Peyer's patch (tissue), 4 donors: ENCODE measurements around the gene RMDN2. TPM values are rescaled to one million over a fixed set of nuclear protein-coding genes. Genes with fewer than 3 reads are reported as not detected.

Experiments
- DNase-seq, 3 donors: peaks; one replicate each; pipeline ENCODE4 v3.0.0-alpha.2; 2017 to 2019
- H3K27ac ChIP-seq, 4 donors: fragments of 200-600 bp; sonication (generic); one replicate each; pipeline ENCODE4 v1.5.1; 2016 to 2019
- H3K27me3 ChIP-seq, 2 donors: fragments of 200-600 bp; sonication (generic); one replicate each; pipeline ENCODE4 v1.5.1; 2019
- H3K36me3 ChIP-seq, 3 donors: fragments of 200-600 bp; sonication (generic); one replicate each; pipeline ENCODE4 v1.5.1; 2016 to 2019
- H3K4me1 ChIP-seq, 4 donors: fragments of 200-600 bp; sonication (generic); one replicate each; pipeline ENCODE4 v1.5.1; 2016 to 2019
- H3K4me3 ChIP-seq, 4 donors: fragments of 200-600 bp; sonication (generic); 1 replicate in 3 of 4; 2 replicates in 1 of 4; pipeline ENCODE4 v1.5.1; 2016 to 2019; ENCODE audit warnings: mild to moderate bottlenecking in 1 of 4
- H3K9me3 ChIP-seq, 4 donors: fragments of 200-600 bp; sonication (generic); one replicate each; pipeline ENCODE4 v1.5.1; 2016 to 2019; ENCODE audit warnings: mild to moderate bottlenecking in 1 of 4
- CTCF ChIP-seq, 6 experiments: fragments of 450-650 bp in 4 of 6; fragments of 200-600 bp in 2 of 6; sonication (generic) in 1 of 6; IDR thresholded peaks; one replicate each; pipeline ENCODE4 v1.5.1; 2017 to 2019; ENCODE audit warnings: antibody characterized with exemption in 6 of 6, mild to moderate bottlenecking in 3 of 6, moderate library complexity in 1 of 6
- POLR2A ChIP-seq, 2 donors: fragments of 450-650 bp; IDR thresholded peaks; one replicate each; pipeline ENCODE4 v1.5.1; 2017; ENCODE audit warnings: antibody characterized with exemption in 2 of 2, mild to moderate bottlenecking in 2 of 2, moderate library complexity in 2 of 2
- total RNA-seq, 4 donors: library from RNA; depleted of rRNA; stranded (reverse); fragments of >200 nt; gene quantifications; one replicate each; pipeline ENCODE4 v1.1.0, GENCODE V29; 2016

RMDN2 gene
- total RNA-seq, 4 donors from 2014 or later: 13.2 to 39.0 (median 30.9) TPM

- no peak overlapping the region for H3K4me3 ChIP-seq
- DNase-seq: no peak
- no peaks in the 10 kb centered on the region for H3K36me3 ChIP-seq
- H3K27me3 ChIP-seq: no peaks in the 10 kb centered on the region
- H3K4me1 ChIP-seq: peaks cover 0 to 5% (median 2%) of the 10 kb centered on the region in 4 donors
- H3K9me3 ChIP-seq: no peaks in the 10 kb centered on the region
- TF ChIP-seq POLR2A (IDR thresholded peaks at IDR 0.05) (no peak), CTCF (IDR thresholded peaks at IDR 0.05) (no peak)
- H3K27ac ChIP-seq: no peak overlapping the region
These were observed 110.9 kb downstream of the RMDN2 start for GRCh38 chr2:38035968-38036367.

- Histone ChIP-seq H3K9me3 (no peaks in the 10 kb centered on the region), H3K4me1 (peaks cover 0 to 5% (median 2%) of the 10 kb centered on the region in 4 donors), H3K27me3 (no peaks in the 10 kb centered on the region), H3K4me3 (no peak overlapping the region), H3K27ac (peak overlapping the region in 2 of 4 donors; percentile 16 to 54), H3K36me3 (no peaks in the 10 kb centered on the region)
- TF ChIP-seq CTCF (IDR thresholded peaks at IDR 0.05) (no peak), POLR2A (IDR thresholded peaks at IDR 0.05) (no peak)
- no peak for DNase-seq
These were observed 112.2 kb downstream of the RMDN2 start for GRCh38 chr2:38037325-38037724.

DNA sequence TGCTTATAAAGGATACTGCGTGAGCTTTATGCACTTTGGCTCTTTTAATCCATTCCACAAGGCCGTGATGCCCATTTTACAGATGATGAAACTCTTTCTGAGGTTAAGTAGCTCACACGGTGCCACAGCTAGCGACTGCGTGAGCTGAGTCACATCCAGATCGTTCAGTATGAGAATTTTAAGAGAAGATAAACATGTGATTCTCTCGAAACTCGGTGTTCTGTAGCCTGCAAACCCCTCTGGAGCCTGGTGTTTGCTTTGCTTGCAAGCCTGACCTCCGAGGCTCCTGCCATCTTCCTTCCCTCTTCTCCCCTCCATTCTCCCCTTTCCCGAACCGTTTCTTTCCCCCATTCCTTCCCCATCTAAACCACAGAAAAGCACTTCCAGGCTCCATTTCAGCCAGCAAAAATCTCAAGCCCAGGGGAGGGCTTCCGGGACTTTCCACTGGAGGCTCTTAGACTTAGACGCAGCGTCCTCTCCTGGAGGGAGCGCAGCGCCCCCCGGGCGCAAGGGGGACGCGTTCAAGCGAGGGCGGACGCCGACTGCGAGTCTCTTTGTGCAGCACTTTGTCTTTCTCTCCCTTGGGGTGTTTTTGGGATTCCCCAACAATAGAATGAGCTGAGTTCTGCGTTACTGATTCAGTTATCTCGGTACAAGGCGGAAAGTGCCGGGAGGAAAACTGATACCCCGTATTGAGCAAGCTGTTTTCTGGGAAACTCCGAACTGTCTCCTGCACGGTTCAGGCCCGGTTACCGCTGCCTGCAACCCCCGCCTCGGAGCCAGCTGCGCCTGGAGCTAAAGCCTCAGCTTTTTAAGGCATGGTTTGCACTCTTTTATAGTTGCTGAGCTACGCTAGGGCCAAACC is 112.9 kb downstream of the RMDN2 start:
- Histone ChIP-seq H3K4me1 (peaks cover 0 to 5% (median 2%) of the 10 kb centered on the region in 4 donors), H3K27me3 (no peaks in the 10 kb centered on the region), H3K4me3 (peak overlapping the region in 3 of 4 donors; percentile 19 to 30 (median 23)), H3K27ac (peak overlapping the region in 3 of 4 donors; percentile 8 to 54 (median 16)), H3K36me3 (no peaks in the 10 kb centered on the region), H3K9me3 (no peaks in the 10 kb centered on the region)
- TF ChIP-seq POLR2A (IDR thresholded peaks at IDR 0.05) (no peak), CTCF (IDR thresholded peaks at IDR 0.05) (no peak)
- no peak for DNase-seq

GRCh38 chr2:38038682-38039081 is 113.6 kb downstream of the RMDN2 start:
- peaks cover 0 to 5% (median 2%) of the 10 kb centered on the region in 4 donors for H3K4me1 ChIP-seq
- TF ChIP-seq POLR2A (IDR thresholded peaks at IDR 0.05) (no peak), CTCF (IDR thresholded peaks at IDR 0.05) (no peak)
- no peaks in the 10 kb centered on the region for H3K27me3 ChIP-seq
- peak overlapping the region in 1 of 4 donors; percentile 54 for H3K27ac ChIP-seq
- DNase-seq: no peak
- no peaks in the 10 kb centered on the region for H3K36me3 ChIP-seq
- no peaks in the 10 kb centered on the region for H3K9me3 ChIP-seq
- H3K4me3 ChIP-seq: no peak overlapping the region

DNA sequence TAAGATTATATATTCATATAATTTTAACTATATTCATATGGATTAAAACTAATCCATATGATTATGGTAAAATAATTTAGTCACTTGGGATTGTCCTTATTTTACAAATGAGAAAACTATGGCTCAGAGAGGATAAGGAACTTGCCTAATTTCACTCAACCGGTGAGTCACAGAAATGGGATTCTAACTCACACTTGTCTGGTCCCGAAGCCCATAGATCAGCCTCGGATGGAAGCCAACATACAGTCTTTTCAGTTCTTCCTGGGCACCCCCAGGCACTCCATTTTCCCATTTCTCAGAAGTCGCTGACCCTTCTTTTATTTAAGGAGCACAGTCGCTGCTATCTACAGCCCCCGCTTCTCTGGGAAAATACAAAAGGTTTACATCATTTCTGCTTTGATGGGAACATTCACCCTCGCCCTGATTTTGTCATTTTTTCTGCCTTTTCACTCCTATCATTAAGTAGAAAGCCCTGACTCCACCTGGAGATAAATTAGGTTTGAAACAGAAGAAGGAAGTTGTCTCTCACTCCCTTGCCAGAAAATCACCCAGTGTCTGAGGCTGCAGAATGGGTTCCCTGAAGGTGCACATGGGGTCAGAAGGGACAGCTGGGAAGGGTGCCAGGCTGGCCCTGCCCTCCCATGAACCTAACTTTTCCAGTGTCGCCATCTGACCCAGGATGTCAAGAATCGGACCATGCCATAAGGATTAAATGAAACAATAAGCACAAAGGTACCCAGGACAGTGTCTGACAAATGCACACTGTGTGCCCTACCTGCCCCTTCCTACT is 114.2 kb downstream of the RMDN2 start:
- Histone ChIP-seq H3K9me3 (no peaks in the 10 kb centered on the region), H3K4me3 (no peak overlapping the region), H3K36me3 (no peaks in the 10 kb centered on the region), H3K27me3 (no peaks in the 10 kb centered on the region), H3K27ac (no peak overlapping the region), H3K4me1 (peaks cover 0 to 5% (median 2%) of the 10 kb centered on the region in 4 donors)
- no peak for DNase-seq
- TF ChIP-seq POLR2A (IDR thresholded peaks at IDR 0.05) (no peak), CTCF (IDR thresholded peaks at IDR 0.05) (no peak)
